Body of pancreas (tissue), 4 donors: ENCODE data around the gene OSBP2.

Experiments
- CTCF ChIP-seq, 7 experiments: fragments of 450-650 bp in 4 of 7; fragments of 200-600 bp in 3 of 7; sonication (generic) in 3 of 7; IDR thresholded peaks; one replicate each; pipeline ENCODE4 v1.5.1; 2016 to 2019; ENCODE audit warnings: antibody characterized with exemption in 7 of 7
- POLR2A ChIP-seq, 3 donors: fragments of 450-650 bp; IDR thresholded peaks; one replicate each; pipeline ENCODE4 v1.6.1; 2016; ENCODE audit warnings: antibody characterized with exemption in 3 of 3, mild to moderate bottlenecking in 2 of 3

- TF ChIP-seq CTCF (IDR thresholded peaks at IDR 0.05): no peak
- TF ChIP-seq POLR2A (IDR thresholded peaks at IDR 0.05): no peak
These were observed 146.6 kb downstream of the OSBP2 start for GRCh38 chr22:30841273-30841672.
